ENCODE measurements around the gene WWOX.

The WWOX gene

GRCh38 chr16:78528265-78528664, 428.8 kb downstream of the WWOX start:
- Histone ChIP-seq H3K36me3 (ENCODE audit: control insufficient read depth, insufficient read depth, low read length) (no peaks in the 10 kb centered on the region), H3K9me3 (ENCODE audit: control insufficient read depth, insufficient read depth, low read length) (no peaks in the 10 kb centered on the region), H3K4me1 (ENCODE audit: control insufficient read depth, insufficient read depth, low read length) (no peaks in the 10 kb centered on the region), H3K27me3 (ENCODE audit: control insufficient read depth, insufficient read depth, low read length) (no peaks in the 10 kb centered on the region), H3K9ac (ENCODE audit: low read depth, low read length) (no peak overlapping the region), H3K4me3 (ENCODE audit: low read depth, low read length) (no peak overlapping the region)

GRCh38 chr16:78529881-78530280, 430.4 kb downstream of the WWOX start:
- Histone ChIP-seq H3K36me3 (ENCODE audit: control insufficient read depth, insufficient read depth, low read length) (no peaks in the 10 kb centered on the region), H3K4me3 (ENCODE audit: low read depth, low read length) (no peak overlapping the region), H3K9ac (ENCODE audit: low read depth, low read length) (no peak overlapping the region), H3K9me3 (ENCODE audit: control insufficient read depth, insufficient read depth, low read length) (no peaks in the 10 kb centered on the region), H3K4me1 (ENCODE audit: control insufficient read depth, insufficient read depth, low read length) (no peaks in the 10 kb centered on the region), H3K27me3 (ENCODE audit: control insufficient read depth, insufficient read depth, low read length) (no peaks in the 10 kb centered on the region)

- H3K4me1 ChIP-seq (ENCODE audit: control insufficient read depth, insufficient read depth, low read length): no peaks in the 10 kb centered on the region
- H3K9me3 ChIP-seq (ENCODE audit: control insufficient read depth, insufficient read depth, low read length): no peaks in the 10 kb centered on the region
- H3K4me3 ChIP-seq (ENCODE audit: low read depth, low read length): no peak overlapping the region
- no peak overlapping the region for H3K9ac ChIP-seq (ENCODE audit: low read depth, low read length)
- H3K27me3 ChIP-seq (ENCODE audit: control insufficient read depth, insufficient read depth, low read length): no peaks in the 10 kb centered on the region
- no peaks in the 10 kb centered on the region for H3K36me3 ChIP-seq (ENCODE audit: control insufficient read depth, insufficient read depth, low read length)
These were observed 430.8 kb downstream of the WWOX start for GRCh38 chr16:78530283-78530682.

- no peaks in the 10 kb centered on the region for H3K36me3 ChIP-seq (ENCODE audit: control insufficient read depth, insufficient read depth, low read length)
- no peak overlapping the region for H3K4me3 ChIP-seq (ENCODE audit: low read depth, low read length)
- H3K9ac ChIP-seq (ENCODE audit: low read depth, low read length): no peak overlapping the region
- H3K9me3 ChIP-seq (ENCODE audit: control insufficient read depth, insufficient read depth, low read length): no peaks in the 10 kb centered on the region
- no peaks in the 10 kb centered on the region for H3K4me1 ChIP-seq (ENCODE audit: control insufficient read depth, insufficient read depth, low read length)
- no peaks in the 10 kb centered on the region for H3K27me3 ChIP-seq (ENCODE audit: control insufficient read depth, insufficient read depth, low read length)
These were observed 435.6 kb downstream of the WWOX start for GRCh38 chr16:78535098-78535497.

- no peaks in the 10 kb centered on the region for H3K27me3 ChIP-seq (ENCODE audit: control insufficient read depth, insufficient read depth, low read length)
- H3K36me3 ChIP-seq (ENCODE audit: control insufficient read depth, insufficient read depth, low read length): no peaks in the 10 kb centered on the region
- H3K9ac ChIP-seq (ENCODE audit: low read depth, low read length): no peak overlapping the region
- no peaks in the 10 kb centered on the region for H3K9me3 ChIP-seq (ENCODE audit: control insufficient read depth, insufficient read depth, low read length)
- H3K4me1 ChIP-seq (ENCODE audit: control insufficient read depth, insufficient read depth, low read length): no peaks in the 10 kb centered on the region
- H3K4me3 ChIP-seq (ENCODE audit: low read depth, low read length): no peak overlapping the region
These were observed 438.1 kb downstream of the WWOX start for GRCh38 chr16:78537511-78537910.

GRCh38 chr16:78538292-78538691, 438.8 kb downstream of the WWOX start:
- no peaks in the 10 kb centered on the region for H3K9me3 ChIP-seq (ENCODE audit: control insufficient read depth, insufficient read depth, low read length)

GRCh38 chr16:78538919-78539318, 439.5 kb downstream of the WWOX start:
- no peak overlapping the region for H3K4me3 ChIP-seq (ENCODE audit: low read depth, low read length)

More at GRCh38 chr16:78538292-78538691, 438.8 kb downstream of the WWOX start:
- Histone ChIP-seq H3K4me1 (ENCODE audit: control insufficient read depth, insufficient read depth, low read length) (no peaks in the 10 kb centered on the region), H3K4me3 (ENCODE audit: low read depth, low read length) (no peak overlapping the region), H3K36me3 (ENCODE audit: control insufficient read depth, insufficient read depth, low read length) (no peaks in the 10 kb centered on the region), H3K27me3 (ENCODE audit: control insufficient read depth, insufficient read depth, low read length) (no peaks in the 10 kb centered on the region), H3K9ac (ENCODE audit: low read depth, low read length) (no peak overlapping the region)

GRCh38 chr16:78542419-78542818, 443.0 kb downstream of the WWOX start:
- no peak overlapping the region for H3K9ac ChIP-seq (ENCODE audit: low read depth, low read length)
- H3K27me3 ChIP-seq (ENCODE audit: control insufficient read depth, insufficient read depth, low read length): no peaks in the 10 kb centered on the region
- no peaks in the 10 kb centered on the region for H3K4me1 ChIP-seq (ENCODE audit: control insufficient read depth, insufficient read depth, low read length)
- H3K9me3 ChIP-seq (ENCODE audit: control insufficient read depth, insufficient read depth, low read length): no peaks in the 10 kb centered on the region
- H3K36me3 ChIP-seq (ENCODE audit: control insufficient read depth, insufficient read depth, low read length): no peaks in the 10 kb centered on the region
- no peak overlapping the region for H3K4me3 ChIP-seq (ENCODE audit: low read depth, low read length)

More at GRCh38 chr16:78538919-78539318, 439.5 kb downstream of the WWOX start:
- H3K9me3 ChIP-seq (ENCODE audit: control insufficient read depth, insufficient read depth, low read length): no peaks in the 10 kb centered on the region
- no peaks in the 10 kb centered on the region for H3K36me3 ChIP-seq (ENCODE audit: control insufficient read depth, insufficient read depth, low read length)
- H3K27me3 ChIP-seq (ENCODE audit: control insufficient read depth, insufficient read depth, low read length): no peaks in the 10 kb centered on the region
- H3K9ac ChIP-seq (ENCODE audit: low read depth, low read length): no peak overlapping the region
- no peaks in the 10 kb centered on the region for H3K4me1 ChIP-seq (ENCODE audit: control insufficient read depth, insufficient read depth, low read length)

GRCh38 chr16:78543023-78543422, 443.6 kb downstream of the WWOX start:
- no peaks in the 10 kb centered on the region for H3K9me3 ChIP-seq (ENCODE audit: control insufficient read depth, insufficient read depth, low read length)

GRCh38 chr16:78549366-78549765, 449.9 kb downstream of the WWOX start:
- peaks cover 18% of the 10 kb centered on the region for H3K4me1 ChIP-seq (ENCODE audit: control insufficient read depth, insufficient read depth, low read length)
- H3K27me3 ChIP-seq (ENCODE audit: control insufficient read depth, insufficient read depth, low read length): no peaks in the 10 kb centered on the region
- no peak overlapping the region for H3K4me3 ChIP-seq (ENCODE audit: low read depth, low read length)
- H3K9me3 ChIP-seq (ENCODE audit: control insufficient read depth, insufficient read depth, low read length): no peaks in the 10 kb centered on the region
- no peaks in the 10 kb centered on the region for H3K36me3 ChIP-seq (ENCODE audit: control insufficient read depth, insufficient read depth, low read length)
- no peak overlapping the region for H3K9ac ChIP-seq (ENCODE audit: low read depth, low read length)

More at GRCh38 chr16:78543023-78543422, 443.6 kb downstream of the WWOX start:
- no peaks in the 10 kb centered on the region for H3K27me3 ChIP-seq (ENCODE audit: control insufficient read depth, insufficient read depth, low read length)
- H3K4me1 ChIP-seq (ENCODE audit: control insufficient read depth, insufficient read depth, low read length): no peaks in the 10 kb centered on the region
- H3K36me3 ChIP-seq (ENCODE audit: control insufficient read depth, insufficient read depth, low read length): no peaks in the 10 kb centered on the region
- H3K9ac ChIP-seq (ENCODE audit: low read depth, low read length): no peak overlapping the region
- no peak overlapping the region for H3K4me3 ChIP-seq (ENCODE audit: low read depth, low read length)

- peaks cover 18% of the 10 kb centered on the region for H3K4me1 ChIP-seq (ENCODE audit: control insufficient read depth, insufficient read depth, low read length)
- no peaks in the 10 kb centered on the region for H3K27me3 ChIP-seq (ENCODE audit: control insufficient read depth, insufficient read depth, low read length)
- no peak overlapping the region for H3K9ac ChIP-seq (ENCODE audit: low read depth, low read length)
- H3K9me3 ChIP-seq (ENCODE audit: control insufficient read depth, insufficient read depth, low read length): no peaks in the 10 kb centered on the region
- no peaks in the 10 kb centered on the region for H3K36me3 ChIP-seq (ENCODE audit: control insufficient read depth, insufficient read depth, low read length)
- no peak overlapping the region for H3K4me3 ChIP-seq (ENCODE audit: low read depth, low read length)
These were observed 452.1 kb downstream of the WWOX start for GRCh38 chr16:78551487-78552085.

- Histone ChIP-seq H3K4me1 (ENCODE audit: control insufficient read depth, insufficient read depth, low read length) (peaks cover 18% of the 10 kb centered on the region), H3K9me3 (ENCODE audit: control insufficient read depth, insufficient read depth, low read length) (no peaks in the 10 kb centered on the region), H3K4me3 (ENCODE audit: low read depth, low read length) (no peak overlapping the region), H3K27me3 (ENCODE audit: control insufficient read depth, insufficient read depth, low read length) (no peaks in the 10 kb centered on the region), H3K9ac (ENCODE audit: low read depth, low read length) (no peak overlapping the region), H3K36me3 (ENCODE audit: control insufficient read depth, insufficient read depth, low read length) (no peaks in the 10 kb centered on the region)
These were observed 452.7 kb downstream of the WWOX start for GRCh38 chr16:78552106-78552675.
